GM12873 (cell line): Measurements from ENCODE around the gene MAP7D3.

Experiments used
- CTCF ChIP-seq: IDR thresholded peaks from 2 replicates; pipeline ENCODE4 v1.5.1; 2012; ENCODE audit warnings: low read depth, mild to moderate bottlenecking, moderate library complexity, low read length, control low read depth; ENCODE audit not compliant: insufficient read depth; ENCODE audit errors: missing control alignments

MAP7D3 gene

GRCh38 chrX:136198010-136198409, 53.2 kb downstream of the MAP7D3 start:
- TF ChIP-seq CTCF, result no peak

- TF ChIP-seq CTCF, result no peak
These were observed 54.5 kb downstream of the MAP7D3 start for GRCh38 chrX:136196691-136197155.

- no peak for TF ChIP-seq CTCF
These were observed 56.0 kb downstream of the MAP7D3 start for GRCh38 chrX:136195247-136195646.

GRCh38 chrX:136194536-136194935, 56.7 kb downstream of the MAP7D3 start:
- no peak for TF ChIP-seq CTCF

GRCh38 chrX:136193771-136194170, 57.4 kb downstream of the MAP7D3 start:
- no peak for TF ChIP-seq CTCF

GRCh38 chrX:136192839-136193414, 58.3 kb downstream of the MAP7D3 start:
- no peak for TF ChIP-seq CTCF

GRCh38 chrX:136192135-136192534, 59.1 kb downstream of the MAP7D3 start:
- no peak for TF ChIP-seq CTCF
